Measurements from ENCODE around the gene GPR162.
"Not testable (repeated sequence)": the region's sequence is repeated elsewhere in the genome, so short reads cannot be mapped to it uniquely, and the experiment has no call there.

GPR162 gene

GRCh38 chr12:6854036-6854435, 32.4 kb downstream of the GPR162 start:
- DNase-seq (ENCODE audit: low spot score): no peak

GRCh38 chr12:6855322-6855721, 33.7 kb downstream of the GPR162 start:
- DNase-seq (ENCODE audit: low spot score): no peak

GRCh38 chr12:6858799-6859198, 37.2 kb downstream of the GPR162 start:
- DNase-seq (ENCODE audit: low spot score): no peak

GRCh38 chr12:6860116-6860515, 38.5 kb downstream of the GPR162 start:
- DNase-seq (ENCODE audit: low spot score): no peak

GRCh38 chr12:6860942-6861341, 39.3 kb downstream of the GPR162 start:
- no peak for DNase-seq (ENCODE audit: low spot score)

- DNase-seq (ENCODE audit: low spot score): no peak
Measured at GRCh38 chr12:6861391-6861790, 39.8 kb downstream of the GPR162 start.

GRCh38 chr12:6863033-6863432, 41.4 kb downstream of the GPR162 start:
- no peak for DNase-seq (ENCODE audit: low spot score)

GRCh38 chr12:6863586-6864321, 42.1 kb downstream of the GPR162 start:
- no peak for DNase-seq (ENCODE audit: low spot score)

- DNase-seq (ENCODE audit: low spot score): not testable (repeated sequence)
Measured at GRCh38 chr12:6865307-6865706, 43.7 kb downstream of the GPR162 start.

- DNase-seq (ENCODE audit: low spot score): no peak
Measured at GRCh38 chr12:6866163-6866919, 44.7 kb downstream of the GPR162 start.

GRCh38 chr12:6866920-6867412, 45.3 kb downstream of the GPR162 start:
- no peak for DNase-seq (ENCODE audit: low spot score)

- peak; percentile 82 for DNase-seq (ENCODE audit: low spot score)
Measured at GRCh38 chr12:6867413-6868210, 46.0 kb downstream of the GPR162 start, which contains the start of gene TPI1. Gene TPI1 (plus strand): TSS chr12:6867531. CDS start chr12:6867567, 36 bp downstream.

GRCh38 chr12:6868211-6869048, 46.8 kb downstream of the GPR162 start:
- no peak for DNase-seq (ENCODE audit: low spot score)

- peak; percentile 89 for DNase-seq (ENCODE audit: low spot score)
Measured at GRCh38 chr12:6869049-6870021, 47.7 kb downstream of the GPR162 start.

- not testable (repeated sequence) for DNase-seq (ENCODE audit: low spot score)
Measured at GRCh38 chr12:6870304-6870703, 48.7 kb downstream of the GPR162 start.

GRCh38 chr12:6871052-6871957, 49.7 kb downstream of the GPR162 start:
- DNase-seq (ENCODE audit: low spot score): peak; percentile 73

GRCh38 chr12:6872073-6873048, 50.7 kb downstream of the GPR162 start:
- DNase-seq (ENCODE audit: low spot score): peak; percentile 78

Data from SW480 (cell line).